Natural killer cell (primary cell): Measurements from ENCODE around the gene ZNF41. TPM values are rescaled to one million over a fixed set of nuclear protein-coding genes. Genes with fewer than 3 reads are reported as not detected.

Experiments used
- ATAC-seq, 3 donors: fragments of 150-1000 bp in 2 of 3; fragments of 200-7000 bp in 1 of 3; cut with Tn5 transposase; 1 replicate in 1 of 3; 2 replicates in 2 of 3; pipeline ENCODE4 v1.10.0; 2021; ENCODE audit warnings: mild to moderate bottlenecking in 2 of 3, moderate library complexity in 2 of 3
- DNase-seq, 2 donors: peaks; one replicate each; pipeline versions ENCODE4 v3.0.0 to v3.0.0-alpha.2; 2013 to 2021; ENCODE audit warnings: mixed read lengths in 1 of 2
- H3K27ac ChIP-seq: one replicate; pipeline ENCODE4 v1.5.1; 2013; ENCODE audit warnings: mild to moderate bottlenecking, low read length
- H3K27me3 ChIP-seq: one replicate; pipeline ENCODE4 v1.6.1; 2013; ENCODE audit warnings: low read length; ENCODE audit not compliant: control insufficient read depth, insufficient read depth
- H3K36me3 ChIP-seq: one replicate; pipeline ENCODE4 v1.6.1; 2013; ENCODE audit warnings: low read length; ENCODE audit not compliant: control insufficient read depth, insufficient read depth
- H3K4me1 ChIP-seq: one replicate; pipeline ENCODE4 v1.6.1; 2013; ENCODE audit warnings: low read length; ENCODE audit not compliant: control insufficient read depth, insufficient read depth
- H3K4me3 ChIP-seq: one replicate; pipeline ENCODE4 v1.5.1; 2013; ENCODE audit warnings: low read length
- H3K9me3 ChIP-seq: one replicate; pipeline ENCODE4 v1.6.1; 2013; ENCODE audit warnings: low read length; ENCODE audit not compliant: control insufficient read depth, insufficient read depth
- H3K27ac Mint-ChIP-seq, 2 donors: one replicate each; pipeline ENCODE4 v1.8.0; 2022; ENCODE audit warnings: mild to moderate bottlenecking in 2 of 2, mixed read lengths in 2 of 2, moderate library complexity in 1 of 2
- H3K27me3 Mint-ChIP-seq, 2 donors: one replicate each; pipeline ENCODE4 v1.8.0; 2022; ENCODE audit warnings: low read depth in 2 of 2, mixed read lengths in 2 of 2
- H3K36me3 Mint-ChIP-seq: one replicate; pipeline ENCODE4 v1.8.0; 2022; ENCODE audit warnings: mixed read lengths
- H3K4me1 Mint-ChIP-seq, 2 donors: one replicate each; pipeline ENCODE4 v1.8.0; 2022; ENCODE audit warnings: mixed read lengths in 2 of 2
- H3K4me3 Mint-ChIP-seq: one replicate; pipeline ENCODE4 v1.8.0; 2022; ENCODE audit warnings: mild to moderate bottlenecking, moderate library complexity, mixed read lengths
- H3K9me3 Mint-ChIP-seq, 2 donors: one replicate each; pipeline ENCODE4 v1.8.0; 2022; ENCODE audit warnings: mixed read lengths in 2 of 2
- CTCF ChIP-seq: fragments of 200-600 bp; IDR thresholded peaks from one replicate; pipeline ENCODE4 v1.8.0; 2022; ENCODE audit warnings: antibody characterized with exemption
- WGBS: methylation state at CpG from one replicate; pipeline ENCODE4 v1.1.7; 2013; ENCODE audit warnings: missing lambda C conversion rate; ENCODE audit not compliant: insufficient coverage; 5-methylcytosine and 5-hydroxymethylcytosine counted together
- intact Hi-C: fragments of 100-400 bp; cut with micrococcal nuclease; formaldehyde crosslinking; loops from one replicate; pipeline ENCODE4 v1.14.2; 2022
- total RNA-seq, 4 donors: library from RNA; stranded (reverse); fragments of 120-200 nt in 1 of 4; gene quantifications; one replicate each; pipeline versions ENCODE4 v1.2.3 to v1.2.4, GENCODE V29; 2013 to 2022

The ZNF41 gene
- total RNA-seq, 3 donors from 2014 or later (not counting 1 experiment from before 2014, with no cell fraction given): 7.9 to 11.8 (median 10.0) TPM

DNA sequence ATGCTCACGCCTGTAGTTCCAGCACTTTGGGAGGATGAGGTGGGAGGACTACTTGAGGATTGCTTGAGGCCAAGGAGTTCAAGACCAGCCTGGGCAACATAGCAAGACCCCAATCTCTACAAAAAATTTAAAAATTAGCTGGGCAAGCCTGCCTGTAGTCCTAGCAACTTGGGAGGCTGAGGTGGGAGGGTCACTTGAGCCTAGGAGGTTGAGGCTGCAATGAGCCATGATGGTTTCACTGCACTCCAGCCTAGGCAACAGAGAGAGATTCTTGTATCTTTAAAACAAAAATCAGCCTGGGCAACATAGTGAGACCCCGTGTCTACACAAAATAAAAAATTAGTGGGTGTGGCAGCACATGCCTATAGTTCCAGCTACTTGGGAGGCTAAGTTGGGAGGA, 1.9 kb downstream of the ZNF41 start:
- intact Hi-C loops: loop anchor here (10.0 kb wide), 1 partner anchor 116 kb away; no protein-coding TSS in a partner anchor
- no peak for ATAC-seq
- H3K9me3 ChIP-seq: no peaks in the 10 kb centered on the region
- no peaks in the 10 kb centered on the region for H3K36me3 ChIP-seq
- peaks cover 11% of the 10 kb centered on the region for H3K4me1 ChIP-seq
- H3K4me1 Mint-ChIP-seq: peaks cover 26 to 28% of the 10 kb centered on the region in 2 donors
- no peaks in the 10 kb centered on the region for H3K36me3 Mint-ChIP-seq
- no peak overlapping the region for H3K4me3 Mint-ChIP-seq
- no peak for DNase-seq
- H3K27ac ChIP-seq: no peak overlapping the region
- no peak for TF ChIP-seq CTCF
- no peaks in the 10 kb centered on the region for H3K27me3 ChIP-seq
- no peaks in the 10 kb centered on the region for H3K27me3 Mint-ChIP-seq
- H3K9me3 Mint-ChIP-seq: no peaks in the 10 kb centered on the region
- 100% methylated on average over 2 of the region's 2 CpGs for WGBS
- no peak overlapping the region for H3K4me3 ChIP-seq
- H3K27ac Mint-ChIP-seq: peak overlapping the region; percentile 85

DNA sequence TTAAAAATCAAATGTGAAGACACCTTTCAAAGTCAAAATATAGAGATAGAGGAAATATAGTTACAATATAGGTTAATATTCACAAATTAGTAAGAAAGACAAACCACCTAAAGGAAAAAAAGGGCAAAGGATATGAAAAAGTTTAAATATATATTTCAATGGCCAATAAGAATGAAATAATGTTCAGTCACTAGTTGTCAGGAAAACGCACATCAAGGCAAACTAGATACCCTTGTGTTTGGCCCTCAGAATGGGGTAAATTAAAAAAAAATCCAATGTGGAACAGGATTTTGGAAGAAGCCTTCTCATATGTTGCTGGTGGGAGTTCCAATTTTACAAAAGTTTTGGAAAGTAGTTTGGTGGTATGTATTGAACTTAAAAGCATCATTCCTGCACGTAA, 2.4 kb downstream of the ZNF41 start:
- Mint-ChIP-seq H3K4me1 (peaks cover 28 to 32% of the 10 kb centered on the region in 2 donors), H3K36me3 (no peaks in the 10 kb centered on the region), H3K9me3 (no peaks in the 10 kb centered on the region), H3K27me3 (no peaks in the 10 kb centered on the region), H3K4me3 (peak overlapping the region; percentile 1), H3K27ac (peak overlapping the region in 1 of 2 donors; percentile 24)
- no peaks in the 10 kb centered on the region for H3K27me3 ChIP-seq
- H3K9me3 ChIP-seq: no peaks in the 10 kb centered on the region
- TF ChIP-seq CTCF: no peak
- intact Hi-C loops: loop anchor here (10.0 kb wide), 1 partner anchor 116 kb away; no protein-coding TSS in a partner anchor
- no peaks in the 10 kb centered on the region for H3K36me3 ChIP-seq
- WGBS: 0% methylated on average over 1 of the region's 2 CpGs
- H3K27ac ChIP-seq: no peak overlapping the region
- no peak for DNase-seq
- no peak overlapping the region for H3K4me3 ChIP-seq
- ATAC-seq: no peak
- H3K4me1 ChIP-seq: peaks cover 11% of the 10 kb centered on the region

DNA sequence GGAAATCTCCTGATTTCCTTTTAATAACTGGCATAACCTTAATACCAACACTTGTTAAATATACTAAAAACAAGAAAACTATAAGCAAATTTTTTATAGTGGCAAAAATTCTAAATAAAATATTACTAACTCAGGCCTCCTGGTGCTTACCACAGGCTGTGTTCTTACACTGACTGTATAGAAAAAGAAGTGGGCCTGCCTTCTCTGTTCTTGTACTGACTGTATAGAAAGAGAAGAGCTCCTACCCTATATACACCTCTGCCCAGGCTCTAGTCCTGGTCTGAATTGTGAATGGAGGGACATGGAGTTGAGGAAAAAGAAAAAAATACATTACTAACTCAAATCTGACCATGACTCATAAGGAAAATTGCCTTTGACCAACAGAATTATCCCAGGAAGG, 7.5 kb downstream of the ZNF41 start:
- H3K4me3 Mint-ChIP-seq: no peak overlapping the region
- no peak overlapping the region for H3K27ac ChIP-seq

More for the DNA sequence above, 7.5 kb downstream of the ZNF41 start:
- Histone ChIP-seq H3K27me3 (no peaks in the 10 kb centered on the region), H3K36me3 (no peaks in the 10 kb centered on the region), H3K9me3 (no peaks in the 10 kb centered on the region), H3K4me3 (no peak overlapping the region), H3K4me1 (no peaks in the 10 kb centered on the region)
- no peak overlapping the region for H3K27ac Mint-ChIP-seq
- DNase-seq (no peak), ATAC-seq (no peak)
- no peak for TF ChIP-seq CTCF
- no peaks in the 10 kb centered on the region for H3K36me3 Mint-ChIP-seq
- no peaks in the 10 kb centered on the region for H3K27me3 Mint-ChIP-seq
- H3K9me3 Mint-ChIP-seq: no peaks in the 10 kb centered on the region
- intact Hi-C loops: no loop called here
- H3K4me1 Mint-ChIP-seq: peaks cover 0 to 16% of the 10 kb centered on the region in 2 donors
